ENCODE measurements around the gene PANK4. TPM values are rescaled to one million over a fixed set of nuclear protein-coding genes. Genes with fewer than 3 reads are reported as not detected.

The PANK4 gene
- total and polyA plus RNA-seq, 2 of the 8 experiments (the other 6 are each of a cell fraction or from before 2014, with no cell fraction given), result 20.1 to 29.7 TPM

GRCh38 chr1:2475571-2475970 lies 50.8 kb downstream of the PANK4 start:
- Histone ChIP-seq H3K18ac (ENCODE audit: extremely low read depth, low read length) (no peak overlapping the region), H2BK5ac (ENCODE audit: low read depth, low read length) (no peak overlapping the region), H3K36me3 (ENCODE audit: control insufficient read depth in 2 of 4, insufficient read depth in 4 of 4, low read length in 3 of 4) (no peaks in the 10 kb centered on the region), H3K4me3 (ENCODE audit: extremely low read depth in 1 of 4, insufficient read depth in 2 of 4, low read depth in 3 of 4, low read length in 4 of 4) (no peak overlapping the region), H3K27ac (ENCODE audit: low read depth, low read length) (no peak overlapping the region), H2BK20ac (ENCODE audit: low read length) (no peak overlapping the region), H3K14ac (ENCODE audit: insufficient read length) (no peak overlapping the region), H4K20me1 (replicated peaks in 1 of 2; ENCODE audit: control insufficient read depth in 1 of 2, insufficient read depth in 2 of 2, low read length in 2 of 2) (no peaks in the 10 kb centered on the region), H4K91ac (replicated peaks; ENCODE audit: insufficient read length, low read length) (no peak overlapping the region), H3K79me2 (ENCODE audit: control insufficient read depth in 1 of 2, insufficient read depth in 2 of 2, low read length in 2 of 2) (no peaks in the 10 kb centered on the region), H4K8ac (ENCODE audit: extremely low read depth, insufficient read depth, low read length) (no peak overlapping the region), H4K5ac (ENCODE audit: insufficient read length, low read depth, low read length) (no peak overlapping the region), H2AK5ac (ENCODE audit: low read depth, low read length) (no peak overlapping the region), H3K9me3 (ENCODE audit: insufficient read depth in 2 of 2, low read depth in 1 of 2, low read length in 1 of 2) (no peaks in the 10 kb centered on the region), H2BK15ac (ENCODE audit: low read length) (no peak overlapping the region), H3K4me1 (replicated peaks in 1 of 4; ENCODE audit: control insufficient read depth in 3 of 4, insufficient read depth in 4 of 4, low read length in 3 of 4) (peaks cover 0 to 7% (median 0%) of the 10 kb centered on the region in 4 experiments; a peak in 2 of 7 replicates), H3K4ac (replicated peaks; ENCODE audit: insufficient read length, low read depth, low read length) (no peak overlapping the region), H3K23me2 (ENCODE audit: low read depth, low read length) (no peaks in the 10 kb centered on the region), H3K27me3 (replicated peaks in 1 of 4; ENCODE audit: control insufficient read depth in 3 of 4, extremely low read depth in 1 of 4, insufficient read depth in 3 of 4, low read length in 3 of 4) (no peaks in the 10 kb centered on the region; a peak in 1 of 7 replicates), H3K4me2 (ENCODE audit: insufficient read depth in 1 of 2, low read depth in 2 of 2, low read length in 2 of 2) (no peak overlapping the region), H3K23ac (ENCODE audit: insufficient read length) (no peak overlapping the region), H2BK120ac (replicated peaks; ENCODE audit: low read depth, low read length) (no peak overlapping the region), H2BK12ac (ENCODE audit: low read depth, low read length) (peak overlapping the region; percentile 50; the same call in 1 of the 2 replicates), H3K9ac (replicated peaks in 1 of 4; ENCODE audit: extremely low read depth in 1 of 4, low read depth in 3 of 4, low read length in 3 of 4) (no peak overlapping the region), H2AFZ (ENCODE audit: low read length) (no peak overlapping the region), H3K79me1 (ENCODE audit: low read depth, low read length) (no peaks in the 10 kb centered on the region), H3K56ac (replicated peaks; ENCODE audit: insufficient read length, low read depth, low read length) (no peak overlapping the region)
- CTCF ChIA-PET (ENCODE audit: partially characterized antibody), result interaction anchor here (1.1 to 2.0 kb wide), 2 partner anchors 20 to 86 kb away, joined by 3 to 5 read pairs; no protein-coding TSS in a partner anchor
- POLR2A ChIA-PET (ENCODE audit: partially characterized antibody), result no interaction called here
- WGBS, 2 experiments (ENCODE audit: extremely low coverage in 1 of 2, insufficient coverage in 1 of 2, insufficient read length in 1 of 2, insufficient replicate concordance in 2 of 2, low coverage in 1 of 2, low lambda C conversion rate in 2 of 2, missing lambda C conversion rate in 1 of 2), result 95% methylated on average over 11 of the region's 12 CpGs; no CpG with 5 or more reads in 1 of the 2 experiments
- TF ChIP-seq CREB1 (IDR thresholded peaks at IDR 0.05) (no peak), RFX5 (IDR thresholded peaks at IDR 0.05; ENCODE audit: borderline replicate concordance, low read depth, low read length) (no peak), RAD21 (IDR thresholded peaks at IDR 0.05 in 1 of 2, conservative IDR thresholded peaks at IDR 0.05 in 1 of 2; ENCODE audit: low read depth in 2 of 2, low read length in 2 of 2) (no peak), CTBP2 (IDR thresholded peaks at IDR 0.05; ENCODE audit: borderline replicate concordance, insufficient read depth, insufficient read length, low read length) (no peak), SP2 (IDR thresholded peaks at IDR 0.05; ENCODE audit: low read length) (no peak), JUN (IDR thresholded peaks at IDR 0.05; ENCODE audit: low read depth, low read length) (no peak), NRF1 (IDR thresholded peaks at IDR 0.05; ENCODE audit: low read depth, low read length) (no peak), YY1 (IDR thresholded peaks at IDR 0.05; ENCODE audit: low read depth, low read length) (no peak), JUND (IDR thresholded peaks at IDR 0.05; ENCODE audit: low read length) (no peak), TCF12 (IDR thresholded peaks at IDR 0.05; ENCODE audit: low read depth, low read length) (no peak), SAP30 (IDR thresholded peaks at IDR 0.05; ENCODE audit: insufficient read depth, insufficient replicate concordance, low read length) (no peak), CHD2 (IDR thresholded peaks at IDR 0.05; ENCODE audit: low read length) (no peak), TBP (IDR thresholded peaks at IDR 0.05; ENCODE audit: low read depth, low read length) (no peak), NANOG (IDR thresholded peaks at IDR 0.05; ENCODE audit: insufficient read depth, low read depth, low read length, poor library complexity, severe bottlenecking) (no peak), CBX5 (IDR thresholded peaks at IDR 0.05; ENCODE audit: low read depth, low read length) (no peak)
- no peak for FAIRE-seq
- DNase-seq (ENCODE audit: low read depth in 1 of 2, low spot score in 2 of 2), result no peak

Data from H1 (cell line).